Measurements from ENCODE around the gene NKAP.

DNA sequence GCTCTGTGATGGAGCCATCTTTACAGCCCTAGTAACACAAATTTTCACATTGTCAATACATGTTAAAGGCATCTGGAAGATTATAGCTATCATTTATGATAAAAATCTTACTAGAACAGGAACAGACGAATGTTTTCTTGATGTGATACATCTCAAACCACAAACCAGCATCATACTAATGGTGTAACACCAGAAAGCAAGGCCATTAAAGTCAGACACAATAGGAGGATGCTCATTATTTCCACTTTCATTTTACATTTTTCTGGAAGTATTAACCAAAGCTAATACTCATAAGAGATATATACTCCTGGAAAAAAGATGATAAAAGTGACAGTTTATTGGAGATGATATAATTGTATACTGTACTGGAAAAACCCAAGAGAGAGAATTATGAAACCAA, 42.6 kb downstream of the NKAP start:
- TF ChIP-seq, protein P1, sequence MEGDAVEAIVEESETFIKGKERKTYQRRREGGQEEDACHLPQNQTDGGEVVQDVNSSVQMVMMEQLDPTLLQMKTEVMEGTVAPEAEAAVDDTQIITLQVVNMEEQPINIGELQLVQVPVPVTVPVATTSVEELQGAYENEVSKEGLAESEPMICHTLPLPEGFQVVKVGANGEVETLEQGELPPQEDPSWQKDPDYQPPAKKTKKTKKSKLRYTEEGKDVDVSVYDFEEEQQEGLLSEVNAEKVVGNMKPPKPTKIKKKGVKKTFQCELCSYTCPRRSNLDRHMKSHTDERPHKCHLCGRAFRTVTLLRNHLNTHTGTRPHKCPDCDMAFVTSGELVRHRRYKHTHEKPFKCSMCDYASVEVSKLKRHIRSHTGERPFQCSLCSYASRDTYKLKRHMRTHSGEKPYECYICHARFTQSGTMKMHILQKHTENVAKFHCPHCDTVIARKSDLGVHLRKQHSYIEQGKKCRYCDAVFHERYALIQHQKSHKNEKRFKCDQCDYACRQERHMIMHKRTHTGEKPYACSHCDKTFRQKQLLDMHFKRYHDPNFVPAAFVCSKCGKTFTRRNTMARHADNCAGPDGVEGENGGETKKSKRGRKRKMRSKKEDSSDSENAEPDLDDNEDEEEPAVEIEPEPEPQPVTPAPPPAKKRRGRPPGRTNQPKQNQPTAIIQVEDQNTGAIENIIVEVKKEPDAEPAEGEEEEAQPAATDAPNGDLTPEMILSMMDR (IDR thresholded peaks at IDR 0.05) = no peak
- TF ChIP-seq POLR2A (IDR thresholded peaks at IDR 0.05) (no peak), POLR2AphosphoS5 (IDR thresholded peaks at IDR 0.05) (no peak)

All from gastroesophageal sphincter (tissue), 3 donors.